Measurements from ENCODE around the gene RAB14.

DNA sequence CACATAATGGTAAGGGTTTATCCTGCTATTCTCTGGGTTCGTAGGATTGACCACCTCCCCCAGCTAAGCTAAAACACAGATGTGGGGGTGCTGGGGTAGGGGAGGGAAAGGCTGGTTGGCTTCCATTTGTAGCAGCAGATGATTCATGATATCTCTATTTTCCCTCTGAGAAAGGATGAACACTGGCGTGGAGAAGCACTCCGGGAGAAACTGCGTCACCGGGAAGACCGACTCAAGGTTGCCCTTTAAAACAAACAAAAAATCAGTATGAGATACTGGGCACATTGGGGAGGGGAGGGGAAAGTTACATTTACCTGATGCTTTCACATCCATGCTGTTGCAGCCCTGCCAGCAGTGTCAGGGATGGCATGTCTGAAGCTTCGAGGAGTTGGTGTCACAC is 28.2 kb downstream of the RAB14 start:
- TF ChIP-seq, protein P1, sequence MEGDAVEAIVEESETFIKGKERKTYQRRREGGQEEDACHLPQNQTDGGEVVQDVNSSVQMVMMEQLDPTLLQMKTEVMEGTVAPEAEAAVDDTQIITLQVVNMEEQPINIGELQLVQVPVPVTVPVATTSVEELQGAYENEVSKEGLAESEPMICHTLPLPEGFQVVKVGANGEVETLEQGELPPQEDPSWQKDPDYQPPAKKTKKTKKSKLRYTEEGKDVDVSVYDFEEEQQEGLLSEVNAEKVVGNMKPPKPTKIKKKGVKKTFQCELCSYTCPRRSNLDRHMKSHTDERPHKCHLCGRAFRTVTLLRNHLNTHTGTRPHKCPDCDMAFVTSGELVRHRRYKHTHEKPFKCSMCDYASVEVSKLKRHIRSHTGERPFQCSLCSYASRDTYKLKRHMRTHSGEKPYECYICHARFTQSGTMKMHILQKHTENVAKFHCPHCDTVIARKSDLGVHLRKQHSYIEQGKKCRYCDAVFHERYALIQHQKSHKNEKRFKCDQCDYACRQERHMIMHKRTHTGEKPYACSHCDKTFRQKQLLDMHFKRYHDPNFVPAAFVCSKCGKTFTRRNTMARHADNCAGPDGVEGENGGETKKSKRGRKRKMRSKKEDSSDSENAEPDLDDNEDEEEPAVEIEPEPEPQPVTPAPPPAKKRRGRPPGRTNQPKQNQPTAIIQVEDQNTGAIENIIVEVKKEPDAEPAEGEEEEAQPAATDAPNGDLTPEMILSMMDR (IDR thresholded peaks at IDR 0.05): no peak
- TF ChIP-seq POLR2A (IDR thresholded peaks at IDR 0.05): no peak
- no peak for TF ChIP-seq POLR2AphosphoS5 (IDR thresholded peaks at IDR 0.05; ENCODE audit: insufficient read depth in 1 of 2, low read depth in 1 of 2)
